ENCODE data around the gene SLC22A4. TPM values are rescaled to one million over a fixed set of nuclear protein-coding genes. Genes with fewer than 3 reads are reported as not detected.
A peak's percentile ranks its signal among the peaks of the same experiment; 100 is the strongest.

Gene SLC22A4
- total RNA-seq, 4 donors from 2014 or later: 0.25 to 1.1 (median 0.61) TPM

DNA sequence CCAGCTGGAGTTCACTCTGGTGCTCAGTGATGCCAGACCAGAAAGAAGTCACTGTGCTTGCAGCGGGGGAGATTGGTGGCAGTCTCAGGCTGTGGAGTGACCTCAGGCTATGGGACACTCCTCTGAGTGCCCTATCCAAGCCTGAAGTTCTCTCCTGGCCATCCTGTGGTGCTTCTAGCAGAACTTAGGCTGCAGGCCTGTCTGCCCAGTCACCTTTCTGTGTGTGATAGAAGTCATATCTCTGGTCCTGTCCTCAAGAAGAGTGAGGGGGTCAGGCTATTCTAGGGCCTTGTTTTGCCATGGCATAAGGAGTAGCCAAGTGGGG is 27.4 kb upstream of the SLC22A4 start:
- no peaks in the 10 kb centered on the region for H3K27me3 ChIP-seq
- no peak overlapping the region for H3K4me3 ChIP-seq
- no peak for ATAC-seq
- TF ChIP-seq, protein P1, sequence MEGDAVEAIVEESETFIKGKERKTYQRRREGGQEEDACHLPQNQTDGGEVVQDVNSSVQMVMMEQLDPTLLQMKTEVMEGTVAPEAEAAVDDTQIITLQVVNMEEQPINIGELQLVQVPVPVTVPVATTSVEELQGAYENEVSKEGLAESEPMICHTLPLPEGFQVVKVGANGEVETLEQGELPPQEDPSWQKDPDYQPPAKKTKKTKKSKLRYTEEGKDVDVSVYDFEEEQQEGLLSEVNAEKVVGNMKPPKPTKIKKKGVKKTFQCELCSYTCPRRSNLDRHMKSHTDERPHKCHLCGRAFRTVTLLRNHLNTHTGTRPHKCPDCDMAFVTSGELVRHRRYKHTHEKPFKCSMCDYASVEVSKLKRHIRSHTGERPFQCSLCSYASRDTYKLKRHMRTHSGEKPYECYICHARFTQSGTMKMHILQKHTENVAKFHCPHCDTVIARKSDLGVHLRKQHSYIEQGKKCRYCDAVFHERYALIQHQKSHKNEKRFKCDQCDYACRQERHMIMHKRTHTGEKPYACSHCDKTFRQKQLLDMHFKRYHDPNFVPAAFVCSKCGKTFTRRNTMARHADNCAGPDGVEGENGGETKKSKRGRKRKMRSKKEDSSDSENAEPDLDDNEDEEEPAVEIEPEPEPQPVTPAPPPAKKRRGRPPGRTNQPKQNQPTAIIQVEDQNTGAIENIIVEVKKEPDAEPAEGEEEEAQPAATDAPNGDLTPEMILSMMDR (IDR thresholded peaks at IDR 0.05): no peak
- TF ChIP-seq POLR2A (IDR thresholded peaks at IDR 0.05) (no peak), POLR2AphosphoS5 (IDR thresholded peaks at IDR 0.05) (peak; percentile 4)
- no CpG with 5 or more reads among the region's 1 CpG for WGBS, 2 donors (ENCODE audit: low coverage in 1 of 2)
- H3K27ac ChIP-seq: peak overlapping the region in 3 of 4 donors; percentile 98 to 99 (median 98)
- H3K9me3 ChIP-seq: no peaks in the 10 kb centered on the region
- H3K4me1 ChIP-seq: peaks cover 0 to 93% (median 54%) of the 10 kb centered on the region in 3 donors
- peaks cover 0 to 76% of the 10 kb centered on the region in 2 donors for H3K36me3 ChIP-seq

DNA sequence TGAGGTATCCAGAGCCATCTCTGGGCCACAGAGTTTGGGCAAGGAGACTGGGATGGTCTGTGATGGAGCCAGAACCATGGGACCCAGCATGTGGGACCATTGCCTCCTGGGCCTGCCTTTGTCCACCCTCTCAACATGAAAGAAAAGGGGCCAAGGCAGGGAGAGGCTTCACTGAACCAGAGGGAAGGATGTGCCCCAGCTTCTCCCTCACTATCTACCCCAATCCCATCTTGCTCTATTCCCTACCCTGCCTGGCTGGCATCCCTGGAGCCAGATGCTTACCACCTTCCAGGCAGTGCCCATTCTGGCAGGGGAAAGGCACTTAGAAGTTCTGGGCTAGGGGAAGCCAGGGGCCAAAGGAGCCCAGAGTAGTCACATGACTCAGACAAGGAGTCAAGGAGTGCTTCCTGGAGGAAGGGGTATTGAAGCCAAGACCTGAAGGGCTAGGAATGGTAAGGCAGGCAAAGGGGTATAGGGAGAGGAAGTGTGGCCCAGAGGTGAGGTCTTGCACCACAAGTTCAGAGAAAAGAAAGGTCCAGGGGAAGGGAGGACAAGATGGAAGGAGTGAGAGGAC is 26.9 kb upstream of the SLC22A4 start:
- Histone ChIP-seq H3K27me3 (no peaks in the 10 kb centered on the region), H3K4me1 (peaks cover 0 to 89% (median 51%) of the 10 kb centered on the region in 3 donors), H3K9me3 (no peaks in the 10 kb centered on the region), H3K4me3 (no peak overlapping the region), H3K36me3 (peaks cover 0 to 77% of the 10 kb centered on the region in 2 donors), H3K27ac (peak overlapping the region in 3 of 4 donors; percentile 98 to 99 (median 98))
- TF ChIP-seq POLR2AphosphoS5 (IDR thresholded peaks at IDR 0.05) (no peak), EP300 (IDR thresholded peaks at IDR 0.05) (no peak), POLR2A (IDR thresholded peaks at IDR 0.05) (no peak)
- TF ChIP-seq, protein P1 (IDR thresholded peaks at IDR 0.05): no peak
- ATAC-seq: no peak

GRCh38 chr5:132267931-132268768 is 26.0 kb upstream of the SLC22A4 start:
- peaks cover 0 to 89% (median 45%) of the 10 kb centered on the region in 3 donors for H3K4me1 ChIP-seq
- no peak overlapping the region for H3K4me3 ChIP-seq
- H3K36me3 ChIP-seq: peaks cover 0 to 74% of the 10 kb centered on the region in 2 donors
- no peaks in the 10 kb centered on the region for H3K9me3 ChIP-seq
- H3K27me3 ChIP-seq: no peaks in the 10 kb centered on the region
- TF ChIP-seq POLR2A (IDR thresholded peaks at IDR 0.05) (no peak), POLR2AphosphoS5 (IDR thresholded peaks at IDR 0.05) (peak; percentile 14)
- TF ChIP-seq, protein P1 (IDR thresholded peaks at IDR 0.05): no peak
- 67% methylated on average over 1 of the region's 6 CpGs; no CpG with 5 or more reads in 1 of the 2 donors for WGBS, 2 donors (ENCODE audit: low coverage in 1 of 2)
- H3K27ac ChIP-seq: peak overlapping the region in 3 of 4 donors; percentile 98 to 99 (median 98)
- no peak for ATAC-seq

- Histone ChIP-seq H3K27ac (peak overlapping the region in 3 of 4 donors; percentile 98 to 99 (median 98)), H3K4me1 (peaks cover 0 to 84% (median 39%) of the 10 kb centered on the region in 3 donors)
- WGBS, 2 donors (ENCODE audit: low coverage in 1 of 2): 50 to 90% methylated on average over 1 to 2 of the region's 8 CpGs
Measured at GRCh38 chr5:132268769-132269551, 25.2 kb upstream of the SLC22A4 start.

More at GRCh38 chr5:132268769-132269551, 25.2 kb upstream of the SLC22A4 start:
- Histone ChIP-seq H3K27me3 (no peaks in the 10 kb centered on the region), H3K4me3 (no peak overlapping the region), H3K9me3 (no peaks in the 10 kb centered on the region), H3K36me3 (peaks cover 0 to 74% of the 10 kb centered on the region in 2 donors)
- TF ChIP-seq, protein P1 (IDR thresholded peaks at IDR 0.05): no peak
- no peak for TF ChIP-seq POLR2A (IDR thresholded peaks at IDR 0.05)
- TF ChIP-seq POLR2AphosphoS5 (IDR thresholded peaks at IDR 0.05): no peak
- TF ChIP-seq EP300 (IDR thresholded peaks at IDR 0.05): no peak
- no peak for ATAC-seq
